K562 (cell line): ENCODE results near the gene NEMP1. TPM values are rescaled to one million over a fixed set of nuclear protein-coding genes. Genes with fewer than 3 reads are reported as not detected.

ENCODE experiments used
- CAMTA2 ChIP-seq: fragments of 250-450 bp; sonication (Bioruptor Pico); conservative IDR thresholded peaks from 2 replicates; pipeline ENCODE4 v1.5.1; 2022
- CXXC5 ChIP-seq: fragments of 250-450 bp; sonication (Bioruptor Pico); IDR thresholded peaks from 2 replicates; pipeline ENCODE4 v1.8.0; 2022; ENCODE audit warnings: inconsistent platforms, mild to moderate bottlenecking, moderate library complexity
- HIVEP1 ChIP-seq: fragments of 250-450 bp; sonication (Bioruptor Pico); IDR thresholded peaks from 2 replicates; pipeline ENCODE4 v1.4.0; 2020; ENCODE audit warnings: mild to moderate bottlenecking
- HMG20B ChIP-seq: fragments of 250-450 bp; sonication (Bioruptor Pico); IDR thresholded peaks from 2 replicates; pipeline ENCODE4 v1.5.0; 2021; ENCODE audit warnings: mild to moderate bottlenecking
- KDM1A ChIP-seq, 2 experiments: fragments of 450-650 bp; IDR thresholded peaks; 2 replicates each; pipeline ENCODE4 v1.6.1; 2016; ENCODE audit warnings: mild to moderate bottlenecking in 2 of 2
- KDM5B ChIP-seq: fragments of 200-600 bp; sonication (generic); IDR thresholded peaks from 2 replicates; pipeline ENCODE4 v1.6.1; 2012; ENCODE audit warnings: low read depth, mild to moderate bottlenecking, moderate library complexity, low read length, control low read depth, inconsistent platforms; ENCODE audit not compliant: insufficient replicate concordance
- KLF1 ChIP-seq: fragments of 450-650 bp; IDR thresholded peaks from 2 replicates; pipeline ENCODE4 v1.6.1; 2016; ENCODE audit warnings: missing genetic modification characterization, missing compliant biosample characterization
- PHB2 ChIP-seq: fragments of 450-650 bp; IDR thresholded peaks from 2 replicates; pipeline ENCODE4 v1.6.1; 2017; ENCODE audit warnings: low read depth
- TAF1 ChIP-seq: IDR thresholded peaks from 2 replicates; pipeline ENCODE4 v1.6.1; 2011; ENCODE audit warnings: mild to moderate bottlenecking, low read length, moderate library complexity; ENCODE audit not compliant: insufficient read depth, control insufficient read depth, severe bottlenecking; ENCODE audit errors: extremely low read depth
- TBL1XR1 ChIP-seq, 2 experiments: IDR thresholded peaks; 2 replicates each; pipeline ENCODE4 v1.6.1; 2012; ENCODE audit warnings: improper control_type of control experiment in 2 of 2, low read length in 2 of 2, mild to moderate bottlenecking in 1 of 2
- TCF3 ChIP-seq: sonication (generic); formaldehyde crosslinking; IDR thresholded peaks from 2 replicates; pipeline ENCODE4 v1.4.0; 2020; ENCODE audit warnings: mild to moderate bottlenecking, missing genetic modification reagents
- TCF7L2 ChIP-seq: fragments of 150-350 bp; IDR thresholded peaks from 2 replicates; pipeline ENCODE4 v1.6.1; 2016; ENCODE audit warnings: low read depth, mild to moderate bottlenecking, low read length, moderate library complexity
- TCFL5 ChIP-seq: fragments of 250-450 bp; sonication (Bioruptor Pico); conservative IDR thresholded peaks from 2 replicates; pipeline ENCODE4 v1.6.1; 2021; ENCODE audit warnings: mild to moderate bottlenecking, moderate library complexity, matching md5 sums
- TRIM28 ChIP-seq: fragments of 450-650 bp; IDR thresholded peaks from 2 replicates; pipeline ENCODE4 v1.6.1; 2017
- XRCC4 ChIP-seq: IDR thresholded peaks from one replicate; pipeline ENCODE4 v1.6.1; 2011; ENCODE audit not compliant: insufficient read depth, insufficient read length; ENCODE audit errors: extremely low read depth
- ZNF134 ChIP-seq: fragments of 250-450 bp; sonication (Bioruptor Pico); conservative IDR thresholded peaks from 2 replicates; pipeline ENCODE4 v1.4.0; 2020
- ZNF766 ChIP-seq: fragments of 200-800 bp; sonication (Bioruptor generic); conservative IDR thresholded peaks from 2 replicates; pipeline ENCODE4 v1.6.1; 2016; ENCODE audit warnings: missing genetic modification characterization, missing compliant biosample characterization
- polyA plus RNA-seq, 8 experiments: library from polyadenylated mRNA; depleted of rRNA in 4 of 8; stranded (reverse) in 5 of 8; unstranded in 3 of 8; fragments of >200 nt; fragmentation: Nextera tagmentation in 2 of 8; fragmentation: Illumina TruSeq in 1 of 8; extraction: Ambion mirVana in 2 of 8; extraction: Trizol in 1 of 8; gene quantifications; 2 replicates each; pipeline versions ENCODE4 v1.2.1 to v1.2.3, GENCODE V29; 2011 to 2014; ENCODE audit warnings: inconsistent platforms in 1 of 8, missing spikeins in 1 of 8
- total RNA-seq, 7 experiments: library from RNA; depleted of rRNA in 6 of 7; stranded (reverse); fragments of >200 nt in 6 of 7; fragmentation: Illumina TruSeq in 2 of 7; extraction: Trizol in 2 of 7; gene quantifications; 2 replicates each; pipeline versions ENCODE4 v1.2.1 to v1.2.3, GENCODE V29; 2011 to 2021; ENCODE audit warnings: low replicate concordance in 1 of 7
- TF ChIP-seq, protein P1 (sequence below): sonication (generic); formaldehyde crosslinking; IDR thresholded peaks from 2 replicates; pipeline ENCODE4 v1.8.0; 2022; ENCODE audit warnings: mild to moderate bottlenecking, missing genetic modification reagents
- TF ChIP-seq, protein P2 (sequence below), 3 experiments: fragments of 200-800 bp in 1 of 3; sonication (Bioruptor generic) in 1 of 3; sonication (generic) in 1 of 3; formaldehyde crosslinking in 1 of 3; IDR thresholded peaks; 2 replicates each; pipeline versions ENCODE4 v1.6.1 to v1.8.0; 2016 to 2022; ENCODE audit warnings: mild to moderate bottlenecking in 2 of 3, missing compliant biosample characterization in 2 of 3, missing genetic modification characterization in 2 of 3, missing genetic modification reagents in 1 of 3
- TF ChIP-seq, protein P3 (sequence below): fragments of 250-450 bp; sonication (Bioruptor Pico); IDR thresholded peaks from 2 replicates; pipeline ENCODE4 v1.9.0; 2021; ENCODE audit warnings: mild to moderate bottlenecking, inconsistent platforms

NEMP1 gene
- total and polyA plus RNA-seq, 9 of the 15 experiments (the other 6 are each of a cell fraction or from before 2014, with no cell fraction given) = 9.5 to 82.2 (median 41.2) TPM

DNA sequence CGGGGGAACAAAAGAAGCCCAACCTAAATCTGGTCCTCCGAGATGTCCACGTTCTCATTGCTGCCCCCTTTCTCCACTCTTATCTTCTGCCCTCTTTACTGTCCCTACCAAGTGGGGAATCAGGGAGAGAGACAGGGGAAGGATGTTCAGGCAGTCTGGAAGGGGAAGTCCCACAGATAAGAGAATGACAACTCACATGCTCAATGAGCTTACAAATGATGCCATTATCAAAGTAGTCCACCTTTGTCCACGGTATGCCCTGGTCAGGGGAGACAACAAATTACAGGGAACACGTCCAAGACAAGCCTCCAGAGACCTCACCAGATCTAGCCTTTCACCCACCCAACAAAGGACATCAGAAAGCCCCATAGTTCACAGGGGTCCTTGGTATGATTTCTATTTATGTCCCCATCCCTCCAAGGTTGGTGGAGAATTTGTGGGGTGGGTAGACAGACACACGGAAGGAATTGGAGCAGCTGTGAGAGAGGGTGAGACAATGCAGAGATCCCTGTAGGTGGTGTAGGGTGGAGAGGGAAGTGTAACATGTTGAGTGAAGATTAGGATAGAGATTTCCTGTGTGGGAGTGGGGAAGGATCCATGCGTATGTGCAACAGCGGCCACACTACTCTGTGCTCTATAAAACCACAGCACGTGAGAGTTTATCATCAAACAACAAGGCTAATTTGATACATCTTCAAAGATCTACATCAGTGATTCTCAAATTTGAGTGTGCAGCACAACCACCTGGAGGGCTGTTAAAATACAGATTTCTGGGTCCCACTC, 39.4 kb downstream of the NEMP1 start (continued):
- no peak for TF ChIP-seq ZNF766
- no peak for TF ChIP-seq CAMTA2 (CRISPR knock-in tag)
- no peak for TF ChIP-seq TCF7L2
- TF ChIP-seq KLF1 (tag) = no peak
- TF ChIP-seq TCFL5 (CRISPR knock-in tag) = no peak
- peak; percentile 33; the same call in 1 of the 2 replicates for TF ChIP-seq PHB2
- TF ChIP-seq, protein P1, sequence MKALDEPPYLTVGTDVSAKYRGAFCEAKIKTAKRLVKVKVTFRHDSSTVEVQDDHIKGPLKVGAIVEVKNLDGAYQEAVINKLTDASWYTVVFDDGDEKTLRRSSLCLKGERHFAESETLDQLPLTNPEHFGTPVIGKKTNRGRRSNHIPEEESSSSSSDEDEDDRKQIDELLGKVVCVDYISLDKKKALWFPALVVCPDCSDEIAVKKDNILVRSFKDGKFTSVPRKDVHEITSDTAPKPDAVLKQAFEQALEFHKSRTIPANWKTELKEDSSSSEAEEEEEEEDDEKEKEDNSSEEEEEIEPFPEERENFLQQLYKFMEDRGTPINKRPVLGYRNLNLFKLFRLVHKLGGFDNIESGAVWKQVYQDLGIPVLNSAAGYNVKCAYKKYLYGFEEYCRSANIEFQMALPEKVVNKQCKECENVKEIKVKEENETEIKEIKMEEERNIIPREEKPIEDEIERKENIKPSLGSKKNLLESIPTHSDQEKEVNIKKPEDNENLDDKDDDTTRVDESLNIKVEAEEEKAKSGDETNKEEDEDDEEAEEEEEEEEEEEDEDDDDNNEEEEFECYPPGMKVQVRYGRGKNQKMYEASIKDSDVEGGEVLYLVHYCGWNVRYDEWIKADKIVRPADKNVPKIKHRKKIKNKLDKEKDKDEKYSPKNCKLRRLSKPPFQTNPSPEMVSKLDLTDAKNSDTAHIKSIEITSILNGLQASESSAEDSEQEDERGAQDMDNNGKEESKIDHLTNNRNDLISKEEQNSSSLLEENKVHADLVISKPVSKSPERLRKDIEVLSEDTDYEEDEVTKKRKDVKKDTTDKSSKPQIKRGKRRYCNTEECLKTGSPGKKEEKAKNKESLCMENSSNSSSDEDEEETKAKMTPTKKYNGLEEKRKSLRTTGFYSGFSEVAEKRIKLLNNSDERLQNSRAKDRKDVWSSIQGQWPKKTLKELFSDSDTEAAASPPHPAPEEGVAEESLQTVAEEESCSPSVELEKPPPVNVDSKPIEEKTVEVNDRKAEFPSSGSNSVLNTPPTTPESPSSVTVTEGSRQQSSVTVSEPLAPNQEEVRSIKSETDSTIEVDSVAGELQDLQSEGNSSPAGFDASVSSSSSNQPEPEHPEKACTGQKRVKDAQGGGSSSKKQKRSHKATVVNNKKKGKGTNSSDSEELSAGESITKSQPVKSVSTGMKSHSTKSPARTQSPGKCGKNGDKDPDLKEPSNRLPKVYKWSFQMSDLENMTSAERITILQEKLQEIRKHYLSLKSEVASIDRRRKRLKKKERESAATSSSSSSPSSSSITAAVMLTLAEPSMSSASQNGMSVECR = no peak
- TF ChIP-seq TAF1 = no peak
- no peak for TF ChIP-seq TRIM28
- TF ChIP-seq HIVEP1 = no peak
- no peak for TF ChIP-seq HMG20B (CRISPR knock-in tag)
- TF ChIP-seq TCF3 (CRISPR knock-in tag) = peak; percentile 95
- TF ChIP-seq KDM5B = no peak
- TF ChIP-seq, protein P2, sequence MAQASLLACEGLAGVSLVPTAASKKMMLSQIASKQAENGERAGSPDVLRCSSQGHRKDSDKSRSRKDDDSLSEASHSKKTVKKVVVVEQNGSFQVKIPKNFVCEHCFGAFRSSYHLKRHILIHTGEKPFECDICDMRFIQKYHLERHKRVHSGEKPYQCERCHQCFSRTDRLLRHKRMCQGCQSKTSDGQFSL (CRISPR knock-in tag; IDR thresholded peaks at IDR 0.05) = no peak
- TF ChIP-seq, protein P2 (tag; IDR thresholded peaks at IDR 0.05) = no peak
- no peak for TF ChIP-seq ZNF134 (CRISPR knock-in tag)
- TF ChIP-seq CXXC5 (CRISPR knock-in tag) = peak; percentile 72
- TF ChIP-seq, protein P3, sequence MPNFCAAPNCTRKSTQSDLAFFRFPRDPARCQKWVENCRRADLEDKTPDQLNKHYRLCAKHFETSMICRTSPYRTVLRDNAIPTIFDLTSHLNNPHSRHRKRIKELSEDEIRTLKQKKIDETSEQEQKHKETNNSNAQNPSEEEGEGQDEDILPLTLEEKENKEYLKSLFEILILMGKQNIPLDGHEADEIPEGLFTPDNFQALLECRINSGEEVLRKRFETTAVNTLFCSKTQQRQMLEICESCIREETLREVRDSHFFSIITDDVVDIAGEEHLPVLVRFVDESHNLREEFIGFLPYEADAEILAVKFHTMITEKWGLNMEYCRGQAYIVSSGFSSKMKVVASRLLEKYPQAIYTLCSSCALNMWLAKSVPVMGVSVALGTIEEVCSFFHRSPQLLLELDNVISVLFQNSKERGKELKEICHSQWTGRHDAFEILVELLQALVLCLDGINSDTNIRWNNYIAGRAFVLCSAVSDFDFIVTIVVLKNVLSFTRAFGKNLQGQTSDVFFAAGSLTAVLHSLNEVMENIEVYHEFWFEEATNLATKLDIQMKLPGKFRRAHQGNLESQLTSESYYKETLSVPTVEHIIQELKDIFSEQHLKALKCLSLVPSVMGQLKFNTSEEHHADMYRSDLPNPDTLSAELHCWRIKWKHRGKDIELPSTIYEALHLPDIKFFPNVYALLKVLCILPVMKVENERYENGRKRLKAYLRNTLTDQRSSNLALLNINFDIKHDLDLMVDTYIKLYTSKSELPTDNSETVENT (CRISPR knock-in tag) = no peak
- TF ChIP-seq TBL1XR1 (IDR thresholded peaks at IDR 0.05; ENCODE audit: low read length in 2 of 2) = no peak
- peak; percentile 71 to 72; a peak in 3 of 4 replicates for TF ChIP-seq KDM1A (IDR thresholded peaks at IDR 0.05)
- no peak for TF ChIP-seq XRCC4
